Mononuclear cell (primary cell): Measurements from ENCODE around the gene PTP4A2. TPM values are rescaled to one million over a fixed set of nuclear protein-coding genes. Genes with fewer than 3 reads are reported as not detected.
A peak's percentile ranks its signal among the peaks of the same experiment; 100 is the strongest.

Source experiments
- H3K27me3 ChIP-seq: 2 replicates; pipeline ENCODE4 v1.6.0; 2011; ENCODE audit warnings: low read length, control low read depth; ENCODE audit not compliant: insufficient read depth
- H3K4me1 ChIP-seq: 2 replicates; pipeline ENCODE4 v1.5.1; 2011; ENCODE audit warnings: mild to moderate bottlenecking, low read length, control low read depth; ENCODE audit not compliant: insufficient read depth
- H3K4me3 ChIP-seq: 2 replicates; pipeline ENCODE4 v1.5.1; 2011; ENCODE audit warnings: mild to moderate bottlenecking, low read length, moderate library complexity
- H3K9me3 ChIP-seq: 2 replicates; pipeline ENCODE4 v1.5.1; 2011; ENCODE audit warnings: low read depth, mild to moderate bottlenecking, control low read depth, low read length
- total RNA-seq: library from RNA; depleted of rRNA; stranded (reverse); fragments of >200 nt; gene quantifications from one replicate; pipeline ENCODE4 v1.2.3, GENCODE V29; 2012

The PTP4A2 gene
- 729 TPM for total RNA-seq

DNA sequence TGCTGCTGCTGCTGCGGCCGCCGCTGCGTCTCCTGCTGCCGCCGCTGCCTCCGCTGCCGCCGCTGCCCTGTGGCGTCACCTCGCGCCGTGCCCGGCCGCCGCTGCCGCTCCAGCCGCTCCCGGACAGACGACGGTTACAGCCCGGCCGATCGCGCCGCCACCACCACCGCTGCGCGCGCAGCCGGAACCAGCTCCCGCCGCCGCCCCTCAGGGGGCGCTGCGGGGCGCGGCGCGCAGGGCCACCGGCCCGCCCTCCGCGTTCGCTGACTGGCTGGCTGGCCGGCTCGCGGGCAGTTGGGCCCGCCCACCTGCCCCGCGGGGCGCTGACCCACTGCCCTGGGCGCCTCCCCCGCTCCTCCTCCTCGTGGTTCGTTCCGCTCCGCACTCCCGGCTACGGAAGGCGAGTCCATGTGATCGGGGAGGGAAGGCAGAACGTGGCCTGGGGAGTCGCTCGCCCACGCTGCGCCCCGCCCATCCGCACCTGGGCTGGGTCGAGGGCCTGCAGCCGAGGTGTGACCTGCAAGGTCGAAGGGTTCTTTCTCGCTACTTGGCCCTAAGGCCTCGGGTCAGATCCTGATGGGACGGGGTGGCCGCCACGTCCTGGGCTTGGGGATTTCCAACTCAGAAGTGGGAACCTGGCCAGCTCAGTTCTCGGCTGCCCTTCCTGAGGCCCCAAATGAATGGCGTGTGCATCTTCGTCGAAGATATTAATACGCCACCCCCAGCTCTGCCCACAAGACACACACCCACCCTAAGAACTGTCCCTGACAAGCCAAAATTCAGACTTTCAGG is at the start of gene PTP4A2:
PTP4A2 (minus strand) TSS at position 185 of the 792 bp plus-strand sequence. CDS start 19,303 bp downstream, outside the sequence.
- Histone ChIP-seq H3K9me3 (no peaks in the 10 kb centered on the region), H3K4me3 (peak within 1 kb of the TSS; percentile 94), H3K27me3 (no peaks in the 10 kb centered on the region), H3K4me1 (peaks cover 85% of the 10 kb centered on the region)

- Histone ChIP-seq H3K4me3 (no peak overlapping the region), H3K4me1 (peaks cover 34% of the 10 kb centered on the region), H3K27me3 (no peaks in the 10 kb centered on the region), H3K9me3 (no peaks in the 10 kb centered on the region)
Observed at GRCh38 chr1:31987135-31987619, 49.0 kb upstream of the PTP4A2 start.

DNA sequence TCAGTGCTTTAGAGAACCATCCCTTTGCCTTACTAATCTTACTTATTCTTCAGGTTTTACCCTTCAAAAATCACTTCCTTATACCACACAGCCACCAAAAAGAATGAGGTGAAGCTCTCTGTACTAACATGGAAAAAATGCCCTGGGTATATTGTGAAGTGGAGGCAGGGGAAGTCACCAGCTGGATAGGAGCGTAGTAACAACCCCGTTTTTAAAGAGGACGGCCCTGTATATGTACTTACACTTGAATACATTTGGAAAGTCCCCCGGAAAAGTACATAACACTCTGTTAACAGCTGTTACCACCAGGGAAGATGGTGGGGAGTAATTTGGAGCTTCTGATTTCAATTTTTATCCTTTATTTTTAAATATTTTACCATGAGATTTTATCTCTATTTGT is 47.3 kb upstream of the PTP4A2 start:
- Histone ChIP-seq H3K4me1 (peaks cover 51% of the 10 kb centered on the region), H3K9me3 (no peaks in the 10 kb centered on the region), H3K4me3 (no peak overlapping the region), H3K27me3 (no peaks in the 10 kb centered on the region)

DNA sequence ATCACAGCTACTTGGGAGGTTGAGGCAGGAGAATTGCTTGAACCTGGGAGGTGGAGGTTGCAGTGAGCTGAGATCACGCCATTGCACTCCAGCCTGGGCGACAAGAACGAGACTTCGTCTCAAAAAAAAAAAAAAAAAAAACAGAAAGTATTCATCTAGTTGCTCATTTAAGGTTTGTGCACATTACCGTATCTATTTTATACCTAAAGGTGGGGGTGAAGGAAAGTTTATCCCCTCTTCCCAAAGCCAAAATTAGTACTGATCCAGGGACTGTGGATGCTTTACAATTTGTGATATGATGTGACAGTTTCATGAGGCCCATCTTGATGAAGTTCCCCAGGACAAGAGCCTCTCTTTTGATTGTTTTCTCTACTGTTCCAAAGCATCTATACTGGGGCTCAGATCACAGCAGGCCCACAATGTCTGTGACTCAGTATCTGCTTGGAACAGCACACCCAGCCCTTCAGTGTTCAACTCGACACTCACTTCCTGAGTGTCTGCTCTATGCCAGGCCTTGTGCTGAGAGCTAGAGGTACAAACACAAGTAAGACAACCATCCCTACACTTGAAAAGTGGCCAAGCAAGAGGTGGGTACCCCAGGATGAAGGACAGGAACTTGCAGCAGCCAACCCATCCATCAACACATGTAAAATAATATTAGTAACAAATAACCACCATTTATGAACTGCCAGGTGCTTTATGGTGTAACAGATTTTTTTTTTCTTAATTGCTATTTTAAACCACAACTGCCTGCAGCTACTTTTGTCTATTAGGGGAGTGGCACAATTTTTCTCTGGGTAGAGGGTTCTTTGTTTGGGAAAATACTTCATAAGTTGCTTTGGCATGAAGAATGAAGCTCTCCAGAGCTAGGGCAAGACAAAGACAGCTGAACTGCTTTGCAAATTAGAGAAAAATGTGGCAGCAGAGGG is 46.5 kb upstream of the PTP4A2 start:
- Histone ChIP-seq H3K9me3 (no peaks in the 10 kb centered on the region), H3K4me3 (no peak overlapping the region), H3K27me3 (no peaks in the 10 kb centered on the region), H3K4me1 (peaks cover 52% of the 10 kb centered on the region)

GRCh38 chr1:31981972-31982371 is 43.8 kb upstream of the PTP4A2 start:
- H3K9me3 ChIP-seq, result no peaks in the 10 kb centered on the region
- H3K4me1 ChIP-seq, result peaks cover 52% of the 10 kb centered on the region
- no peak overlapping the region for H3K4me3 ChIP-seq
- H3K27me3 ChIP-seq, result no peaks in the 10 kb centered on the region

GRCh38 chr1:31981456-31981839 is 43.3 kb upstream of the PTP4A2 start:
- Histone ChIP-seq H3K9me3 (no peaks in the 10 kb centered on the region), H3K4me3 (no peak overlapping the region), H3K4me1 (peaks cover 52% of the 10 kb centered on the region), H3K27me3 (no peaks in the 10 kb centered on the region)

DNA sequence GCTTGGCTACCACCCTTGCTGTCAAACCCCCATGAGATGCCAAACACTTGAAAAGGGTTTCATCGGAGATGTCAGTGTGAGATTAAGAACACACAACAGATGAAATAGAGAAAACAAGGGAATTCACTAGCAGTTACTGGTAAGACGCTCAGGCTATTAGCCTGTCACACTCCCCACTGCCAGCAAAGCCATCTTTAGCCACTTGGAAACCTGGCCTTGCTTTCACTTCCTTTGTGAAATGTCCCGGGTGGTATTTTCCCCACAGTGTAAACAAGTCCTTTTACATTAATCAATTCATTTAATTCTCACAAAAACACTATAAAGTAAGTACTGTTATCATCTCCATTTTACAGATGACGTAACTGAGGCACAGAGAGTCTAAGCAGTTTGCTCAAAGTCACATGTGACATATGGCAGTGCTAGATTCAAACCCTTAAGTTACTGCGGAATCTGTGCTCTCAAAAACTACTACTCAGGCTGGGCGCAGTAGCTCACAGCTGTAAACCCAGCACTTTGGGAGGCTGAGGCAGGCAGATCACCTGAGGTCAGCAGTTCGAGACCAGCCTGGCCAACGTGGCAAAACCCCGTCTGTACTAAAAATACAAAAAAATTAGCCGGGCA is 42.8 kb upstream of the PTP4A2 start:
- Histone ChIP-seq H3K9me3 (no peaks in the 10 kb centered on the region), H3K27me3 (no peaks in the 10 kb centered on the region), H3K4me1 (peaks cover 50% of the 10 kb centered on the region), H3K4me3 (no peak overlapping the region)

GRCh38 chr1:31978843-31979400 is 40.8 kb upstream of the PTP4A2 start:
- no peaks in the 10 kb centered on the region for H3K27me3 ChIP-seq
- peaks cover 30% of the 10 kb centered on the region for H3K4me1 ChIP-seq
- no peak overlapping the region for H3K4me3 ChIP-seq
- no peaks in the 10 kb centered on the region for H3K9me3 ChIP-seq

GRCh38 chr1:31977385-31978131 is 39.4 kb upstream of the PTP4A2 start:
- Histone ChIP-seq H3K4me1 (peaks cover 21% of the 10 kb centered on the region), H3K9me3 (no peaks in the 10 kb centered on the region), H3K27me3 (no peaks in the 10 kb centered on the region), H3K4me3 (no peak overlapping the region)

DNA sequence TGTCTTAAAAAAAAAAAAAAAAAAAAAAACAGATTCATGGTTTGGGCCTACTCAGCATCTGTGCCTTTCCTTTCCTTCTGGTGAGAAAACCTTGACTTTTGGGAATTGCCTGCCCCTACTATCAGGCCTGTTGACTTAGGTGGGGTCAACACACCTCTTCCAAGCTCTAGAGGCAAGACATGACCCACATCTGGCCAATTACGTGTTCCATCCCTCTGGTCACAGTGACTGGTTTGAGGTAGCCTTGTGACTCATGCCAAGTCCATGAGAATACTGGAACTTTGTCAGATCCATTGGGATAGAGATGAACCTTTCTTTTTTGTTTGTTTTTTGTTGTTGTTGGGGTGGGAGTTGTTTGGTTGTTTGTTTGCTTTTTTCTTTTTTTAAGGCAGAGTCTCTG is 38.2 kb upstream of the PTP4A2 start:
- Histone ChIP-seq H3K4me3 (no peak overlapping the region), H3K9me3 (no peaks in the 10 kb centered on the region), H3K27me3 (no peaks in the 10 kb centered on the region), H3K4me1 (peaks cover 10% of the 10 kb centered on the region)

DNA sequence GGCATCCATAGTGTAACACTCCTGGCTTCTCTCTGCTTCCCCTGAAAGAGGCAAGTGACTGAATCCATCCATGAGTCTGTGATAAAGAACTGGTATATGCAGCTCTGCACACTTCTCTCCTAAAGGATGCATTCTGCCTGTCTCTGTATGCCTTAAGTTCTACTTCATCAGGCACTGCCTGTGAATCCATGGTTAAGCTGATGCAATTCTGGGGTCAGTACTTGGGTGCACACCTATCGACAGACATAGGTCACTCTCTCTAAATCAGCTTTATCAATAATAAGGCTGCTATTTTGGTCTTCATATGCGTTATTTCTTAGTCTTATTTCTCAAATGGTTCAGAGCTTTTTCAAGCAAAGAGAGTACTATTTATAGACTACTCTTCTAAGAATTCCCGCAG is 32.7 kb upstream of the PTP4A2 start:
- Histone ChIP-seq H3K27me3 (no peaks in the 10 kb centered on the region), H3K4me1 (no peaks in the 10 kb centered on the region), H3K4me3 (no peak overlapping the region), H3K9me3 (no peaks in the 10 kb centered on the region)

DNA sequence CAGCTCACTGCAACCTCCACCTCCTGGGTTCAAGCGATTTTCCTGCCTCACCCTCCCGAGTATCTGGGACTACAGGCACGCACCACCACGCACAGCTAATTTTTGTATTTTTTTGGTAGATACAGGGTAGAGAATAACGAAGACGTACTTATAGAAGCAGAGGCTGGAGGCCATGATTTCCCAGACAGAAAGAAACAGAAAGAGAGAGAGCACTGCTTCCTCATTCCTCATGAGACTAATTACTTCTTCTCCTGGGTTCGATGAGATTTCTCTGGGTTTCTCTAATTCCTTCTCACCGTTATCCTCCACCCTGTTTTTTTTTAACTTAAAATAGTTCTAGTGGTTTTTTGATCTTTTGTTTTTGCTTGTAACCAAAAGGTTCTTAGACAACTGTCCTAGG is 23.4 kb upstream of the PTP4A2 start:
- Histone ChIP-seq H3K27me3 (no peaks in the 10 kb centered on the region), H3K4me1 (peaks cover 65% of the 10 kb centered on the region), H3K4me3 (no peak overlapping the region), H3K9me3 (no peaks in the 10 kb centered on the region)

DNA sequence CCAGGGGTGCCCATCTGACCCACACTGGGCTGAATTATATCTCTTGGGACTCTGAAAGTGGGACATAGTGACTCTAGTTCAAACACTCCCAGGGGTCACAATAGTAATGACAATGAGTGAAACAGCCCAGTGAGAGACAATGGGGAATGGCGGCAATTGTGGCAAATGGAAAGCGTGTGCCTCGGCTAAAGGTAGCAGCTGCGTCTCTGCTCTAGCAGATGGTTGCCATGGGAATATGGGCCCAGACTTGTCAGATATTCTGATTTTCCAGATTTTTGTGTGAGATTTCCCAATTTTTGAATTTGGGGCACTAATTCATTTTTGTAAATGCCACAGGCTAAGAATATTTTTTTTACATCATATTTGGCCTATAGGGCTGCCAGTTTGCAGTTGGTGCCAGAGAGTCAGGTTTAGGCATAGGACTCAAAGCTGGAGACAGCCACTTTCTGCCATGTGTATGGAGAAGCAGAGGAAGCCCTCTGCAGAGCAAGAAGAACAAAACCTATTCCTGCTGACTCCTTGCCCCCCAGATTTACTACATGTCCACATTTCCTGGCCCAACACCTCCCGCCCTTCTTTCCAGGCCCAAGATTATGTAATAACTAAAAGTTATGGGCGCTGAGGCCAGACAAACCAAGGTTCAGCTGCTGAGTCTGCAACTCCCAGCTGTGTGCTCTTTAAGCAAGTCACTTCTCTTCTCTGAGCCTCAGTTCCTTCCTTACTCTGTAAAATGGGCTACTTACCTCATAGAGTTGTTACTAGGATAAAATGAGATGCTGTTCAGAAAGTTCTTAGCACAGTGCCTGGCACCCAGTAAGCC is 21.6 kb upstream of the PTP4A2 start:
- H3K4me1 ChIP-seq, result peaks cover 83% of the 10 kb centered on the region
- H3K4me3 ChIP-seq, result no peak overlapping the region

More for the DNA sequence above, 21.6 kb upstream of the PTP4A2 start:
- H3K9me3 ChIP-seq, result no peaks in the 10 kb centered on the region
- no peaks in the 10 kb centered on the region for H3K27me3 ChIP-seq
